Endothelial cell of umbilical vein (primary cell): ENCODE measurements around the gene LGALS7B.

ENCODE experiments used
- CTCF ChIP-seq, 2 donors: IDR thresholded peaks; 1 replicate in 1 of 2; 2 replicates in 1 of 2; pipeline ENCODE4 v1.5.1; 2011; ENCODE audit warnings: low read length in 2 of 2, mild to moderate bottlenecking in 2 of 2, moderate library complexity in 2 of 2, control low read depth in 1 of 2, inconsistent platforms in 1 of 2, low read depth in 1 of 2; ENCODE audit not compliant: insufficient read depth in 1 of 2; ENCODE audit errors: extremely low read depth in 1 of 2
- EZH2 ChIP-seq: IDR thresholded peaks from 2 replicates; pipeline ENCODE4 v1.6.1; 2012; ENCODE audit warnings: borderline replicate concordance, low read depth, mild to moderate bottlenecking, moderate library complexity, low read length, inconsistent platforms; ENCODE audit not compliant: severe bottlenecking
- FOS ChIP-seq: IDR thresholded peaks from 2 replicates; pipeline ENCODE4 v1.6.1; 2011; ENCODE audit warnings: mild to moderate bottlenecking, low read length, moderate library complexity, borderline replicate concordance; ENCODE audit not compliant: insufficient read depth
- GATA2 ChIP-seq: IDR thresholded peaks from 2 replicates; pipeline ENCODE4 v1.7.0; 2011; ENCODE audit warnings: low read depth, mild to moderate bottlenecking, moderate library complexity, mixed read lengths, low read length; ENCODE audit not compliant: insufficient read length, insufficient read depth
- JUN ChIP-seq: IDR thresholded peaks from 2 replicates; pipeline ENCODE4 v1.6.1; 2011; ENCODE audit warnings: borderline replicate concordance, low read depth; ENCODE audit not compliant: insufficient read length, insufficient read depth
- MAX ChIP-seq: IDR thresholded peaks from 2 replicates; pipeline ENCODE4 v1.6.1; 2011; ENCODE audit not compliant: insufficient read depth, insufficient read length
- MYC ChIP-seq: IDR thresholded peaks from one replicate; pipeline ENCODE4 v1.6.1; 2011; ENCODE audit warnings: mild to moderate bottlenecking, low read depth, low read length
- POLR2A ChIP-seq: IDR thresholded peaks from 2 replicates; pipeline ENCODE4 v1.6.1; 2012; ENCODE audit warnings: low read depth, mild to moderate bottlenecking, control low read depth, low read length
- POLR2AphosphoS5 ChIP-seq: IDR thresholded peaks from 2 replicates; pipeline ENCODE4 v1.6.1; 2012; ENCODE audit warnings: low read depth, mild to moderate bottlenecking, control low read depth, low read length, moderate library complexity; ENCODE audit not compliant: insufficient read depth

- TF ChIP-seq CTCF (IDR thresholded peaks at IDR 0.05; ENCODE audit: extremely low read depth in 1 of 2, insufficient read depth in 1 of 2, low read depth in 1 of 2, low read length in 2 of 2): no peak
- TF ChIP-seq EZH2: no peak
- TF ChIP-seq POLR2A: no peak
- TF ChIP-seq POLR2AphosphoS5: no peak
- no peak for TF ChIP-seq MAX
- TF ChIP-seq JUN: no peak
- no peak for TF ChIP-seq FOS
- no peak for TF ChIP-seq MYC
- TF ChIP-seq GATA2: no peak
Observed at GRCh38 chr19:38800577-38801347, 11.8 kb downstream of the LGALS7B start.
